IMR-90 (cell line): Measurements from ENCODE around the gene HBEGF. TPM values are rescaled to one million over a fixed set of nuclear protein-coding genes. Genes with fewer than 3 reads are reported as not detected.

Experiments used
- ATAC-seq: fragments of 200-7000 bp; cut with Tn5 transposase; 2 replicates; pipeline ENCODE4 v1.9.1; 2020; ENCODE audit warnings: low read depth, mild to moderate bottlenecking, moderate library complexity
- BruUV-seq: library from RNA; stranded (reverse); fragments of 400-500 nt; replicated peaks from 2 replicates; lab custom pipeline; 2021; lab: Mats Ljungman, UMichigan
- CTCF ChIA-PET: fragments of 300-600 bp; formaldehyde crosslinking; extraction: SDS; loops from one replicate; lab custom pipeline; 2021; ENCODE audit warnings: antibody characterized with exemption; lab: Yijun Ruan, JAX
- POLR2A ChIA-PET: fragments of 300-600 bp; sonication (Branson Sonifier 250); formaldehyde crosslinking; loops from one replicate; lab custom pipeline; 2022; ENCODE audit warnings: antibody characterized with exemption; ENCODE audit not compliant: unreplicated experiment; lab: Charles Lee
- DNase-seq: peaks from one replicate; pipeline ENCODE4 v3.0.0; 2013
- H2AFZ ChIP-seq: replicated peaks from 2 replicates; pipeline ENCODE3; 2013; ENCODE audit warnings: low read length, mild to moderate bottlenecking; ENCODE audit not compliant: poor library complexity
- H2AK5ac ChIP-seq: 2 replicates; pipeline ENCODE4 v1.6.1; 2013; ENCODE audit warnings: low read depth, low read length, inconsistent platforms
- H2AK9ac ChIP-seq: replicated peaks from 2 replicates; pipeline ENCODE3; 2013; ENCODE audit warnings: mild to moderate bottlenecking, low read depth, low read length, moderate library complexity; ENCODE audit not compliant: poor library complexity
- H2BK120ac ChIP-seq: 2 replicates; pipeline ENCODE4 v1.6.1; 2013; ENCODE audit warnings: low read depth, low read length, inconsistent platforms
- H2BK15ac ChIP-seq: 3 replicates; pipeline ENCODE4 v1.6.1; 2013; ENCODE audit warnings: low read depth, low read length, inconsistent platforms
- H2BK20ac ChIP-seq: 2 replicates; pipeline ENCODE4 v1.6.1; 2013; ENCODE audit warnings: low read depth, mild to moderate bottlenecking, inconsistent platforms, low read length, moderate library complexity
- H2BK5ac ChIP-seq: 2 replicates; pipeline ENCODE4 v1.6.1; 2013; ENCODE audit warnings: mild to moderate bottlenecking, low read depth, low read length, inconsistent platforms; ENCODE audit not compliant: poor library complexity, severe bottlenecking
- H3K14ac ChIP-seq: replicated peaks from 2 replicates; pipeline ENCODE4 v1.6.1; 2013; ENCODE audit warnings: low read depth, low read length, inconsistent platforms
- H3K18ac ChIP-seq: 2 replicates; pipeline ENCODE4 v1.6.1; 2013; ENCODE audit warnings: low read depth, low read length, control low read depth
- H3K23ac ChIP-seq: 2 replicates; pipeline ENCODE4 v1.6.1; 2013; ENCODE audit warnings: low read depth, low read length, inconsistent platforms
- H3K27ac ChIP-seq: 2 replicates; pipeline ENCODE4 v1.5.1; 2013; ENCODE audit warnings: mild to moderate bottlenecking, control low read depth, low read length; ENCODE audit not compliant: insufficient read depth
- H3K27me3 ChIP-seq: 2 replicates; pipeline ENCODE4 v1.6.1; 2013; ENCODE audit warnings: low read length; ENCODE audit not compliant: control insufficient read depth, insufficient read depth
- H3K36me3 ChIP-seq: 2 replicates; pipeline ENCODE4 v1.6.1; 2013; ENCODE audit warnings: low read length, mixed read lengths; ENCODE audit not compliant: control insufficient read depth, insufficient read depth
- H3K4ac ChIP-seq: 2 replicates; pipeline ENCODE4 v1.6.1; 2013; ENCODE audit warnings: low read depth, low read length, inconsistent platforms
- H3K4me1 ChIP-seq: 2 replicates; pipeline ENCODE4 v1.6.1; 2013; ENCODE audit warnings: low read length, mixed read lengths; ENCODE audit not compliant: control insufficient read depth, insufficient read depth
- H3K4me2 ChIP-seq: 2 replicates; pipeline ENCODE4 v1.6.1; 2013; ENCODE audit warnings: low read depth, mild to moderate bottlenecking, control low read depth, low read length, moderate library complexity
- H3K4me3 ChIP-seq: 2 replicates; pipeline ENCODE4 v1.5.1; 2013; ENCODE audit warnings: low read depth, mild to moderate bottlenecking, control low read depth, low read length, moderate library complexity; ENCODE audit not compliant: insufficient read depth
- H3K56ac ChIP-seq: 2 replicates; pipeline ENCODE4 v1.6.1; 2013; ENCODE audit warnings: low read length, inconsistent platforms; ENCODE audit not compliant: insufficient read depth; ENCODE audit errors: extremely low read depth
- H3K79me1 ChIP-seq, 2 experiments: 2 replicates each; pipeline ENCODE4 v1.6.1; 2013; ENCODE audit warnings: low read length in 2 of 2, inconsistent platforms in 1 of 2, low read depth in 1 of 2
- H3K9ac ChIP-seq: 2 replicates; pipeline ENCODE4 v1.6.1; 2013; ENCODE audit warnings: low read depth, low read length, control low read depth
- H3K9me1 ChIP-seq: 2 replicates; pipeline ENCODE4 v1.6.1; 2013; ENCODE audit warnings: low read length, inconsistent platforms; ENCODE audit not compliant: insufficient read depth
- H3K9me3 ChIP-seq: 2 replicates; pipeline ENCODE4 v1.6.1; 2013; ENCODE audit warnings: low read length; ENCODE audit not compliant: control insufficient read depth, insufficient read depth
- H4K20me1 ChIP-seq: 2 replicates; pipeline ENCODE4 v1.6.1; 2013; ENCODE audit warnings: low read length, inconsistent platforms; ENCODE audit not compliant: insufficient read depth
- H4K5ac ChIP-seq: 2 replicates; pipeline ENCODE4 v1.6.1; 2013; ENCODE audit warnings: mild to moderate bottlenecking, low read depth, low read length, control low read depth
- H4K8ac ChIP-seq, 2 experiments: 2 replicates each; pipeline ENCODE4 v1.6.1; 2013; ENCODE audit warnings: low read depth in 2 of 2, low read length in 2 of 2, control low read depth in 1 of 2, inconsistent platforms in 1 of 2
- H4K91ac ChIP-seq: 2 replicates; pipeline ENCODE4 v1.6.1; 2013; ENCODE audit warnings: low read depth, low read length, inconsistent platforms; ENCODE audit not compliant: insufficient read depth
- BHLHE40 ChIP-seq: fragments of 150-350 bp; IDR thresholded peaks from 2 replicates; pipeline ENCODE4 v1.6.1; 2016; ENCODE audit warnings: mild to moderate bottlenecking, low read depth, low read length
- CEBPB ChIP-seq: IDR thresholded peaks from 2 replicates; pipeline ENCODE4 v1.6.1; 2012; ENCODE audit warnings: low read depth, low read length, improper control_type of control experiment
- CHD1 ChIP-seq: IDR thresholded peaks from 2 replicates; pipeline ENCODE4 v1.6.1; 2012; ENCODE audit warnings: low read depth, low read length, improper control_type of control experiment
- FOS ChIP-seq: fragments of 150-350 bp; IDR thresholded peaks from 2 replicates; pipeline ENCODE4 v1.6.1; 2016; ENCODE audit warnings: low read depth, low read length
- MAFK ChIP-seq: IDR thresholded peaks from 2 replicates; pipeline ENCODE4 v1.6.1; 2012; ENCODE audit warnings: low read depth, low read length, improper control_type of control experiment
- MAZ ChIP-seq: IDR thresholded peaks from 2 replicates; pipeline ENCODE4 v1.6.1; 2012; ENCODE audit warnings: low read depth, mild to moderate bottlenecking, low read length, improper control_type of control experiment, moderate library complexity, borderline replicate concordance
- MXI1 ChIP-seq: IDR thresholded peaks from 2 replicates; pipeline ENCODE4 v1.6.1; 2012; ENCODE audit warnings: low read depth, mild to moderate bottlenecking, low read length, moderate library complexity, borderline replicate concordance
- NFE2L2 ChIP-seq: fragments of 150-350 bp; IDR thresholded peaks from 2 replicates; pipeline ENCODE4 v1.6.1; 2016; ENCODE audit warnings: low read depth, mild to moderate bottlenecking, low read length
- RCOR1 ChIP-seq: IDR thresholded peaks from 2 replicates; pipeline ENCODE4 v1.6.1; 2012; ENCODE audit warnings: mild to moderate bottlenecking, low read length, improper control_type of control experiment; ENCODE audit not compliant: insufficient replicate concordance
- RFX5 ChIP-seq: IDR thresholded peaks from 2 replicates; pipeline ENCODE4 v1.8.0; 2012; ENCODE audit warnings: low read depth, mild to moderate bottlenecking, low read length, moderate library complexity
- WGBS, 2 experiments: methylation state at CpG; one replicate each; pipeline versions ENCODE4 v1.1.5 to v1.1.7; 2013; ENCODE audit warnings: missing lambda C conversion rate in 2 of 2; ENCODE audit not compliant: insufficient read length in 1 of 2; ENCODE audit errors: extremely low coverage in 2 of 2; 5-methylcytosine and 5-hydroxymethylcytosine counted together
- dilution Hi-C: fragments of 300-500 bp; cut with HindIII; formaldehyde crosslinking; loops from one replicate; pipeline ENCODE4 v1.14.3; 2018; ENCODE audit warnings: low sequenced_read_pairs; ENCODE audit not compliant: unreplicated experiment
- in situ Hi-C: fragments of 300-500 bp; cut with MboI; formaldehyde crosslinking; loops from 3 replicates; pipeline ENCODE4 v1.14.3; 2019; ENCODE audit warnings: low sequenced_read_pairs, inconsistent platforms, mixed read lengths
- intact Hi-C: fragments of 100-400 bp; cut with micrococcal nuclease; formaldehyde crosslinking; loops from 2 replicates; pipeline ENCODE4 v1.10.0; 2022
- polyA plus RNA-seq, 3 experiments: library from polyadenylated mRNA; depleted of rRNA; stranded (reverse); fragments of >200 nt; gene quantifications; 2 replicates each; pipeline ENCODE4 v1.2.3, GENCODE V29; 2012; ENCODE audit warnings: low replicate concordance in 1 of 3
- total RNA-seq: library from RNA; depleted of rRNA; stranded (reverse); fragments of >200 nt; gene quantifications from 2 replicates; pipeline ENCODE4 v1.2.3, GENCODE V29; 2012
- TF ChIP-seq, protein P1 (sequence below): fragments of 150-350 bp; IDR thresholded peaks from 2 replicates; pipeline ENCODE4 v1.6.1; 2016; ENCODE audit warnings: low read depth, mild to moderate bottlenecking, low read length, moderate library complexity, borderline replicate concordance
- TF ChIP-seq, protein P2 (sequence below): conservative IDR thresholded peaks from 2 replicates; pipeline ENCODE4 v1.5.1; 2012; ENCODE audit warnings: mild to moderate bottlenecking, low read depth, low read length, improper control_type of control experiment

The HBEGF gene
- total and polyA plus RNA-seq, 2 of the 4 experiments (the other 2 are of a cell fraction): 18.8 to 36.1 TPM

DNA sequence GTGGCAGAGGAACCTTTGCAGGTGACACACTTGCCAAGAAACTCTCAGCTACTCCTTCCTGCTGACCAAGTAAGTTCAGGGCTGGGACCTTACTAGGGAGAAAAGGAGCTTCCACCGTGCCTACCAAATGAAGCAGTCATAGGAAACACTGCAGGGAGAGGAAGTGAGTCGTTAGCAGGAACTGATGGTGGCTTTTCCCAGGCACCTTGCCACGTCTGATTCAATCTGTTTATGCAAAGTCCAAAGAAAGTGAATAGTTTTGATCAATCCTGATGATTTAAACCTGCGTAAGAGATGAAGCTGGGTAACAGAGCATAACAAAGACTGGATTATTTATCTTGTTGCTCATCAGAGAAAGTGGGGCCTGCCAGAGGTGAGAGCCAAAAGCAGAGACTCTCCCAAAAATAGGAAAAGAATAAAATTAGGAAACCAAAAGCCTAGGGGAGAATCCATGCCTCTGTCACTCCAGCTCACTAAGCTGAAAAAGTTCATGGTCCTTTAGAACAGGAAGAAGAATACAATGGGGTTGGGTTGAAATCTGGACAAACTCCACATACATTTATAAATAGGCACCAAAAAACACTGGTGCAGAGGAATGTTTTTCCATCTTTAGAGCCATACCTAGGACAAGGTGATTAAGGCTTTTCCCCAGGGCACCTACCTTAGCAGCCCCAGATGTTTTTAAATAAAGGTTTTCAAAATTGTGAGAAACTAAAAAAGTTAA lies 34.2 kb downstream of the HBEGF start (continued):
- TF ChIP-seq MAFK (peak; percentile 61), CHD1 (0 out of 2 replicates have a peak, but pooled peaks have one; percentile 52)

DNA sequence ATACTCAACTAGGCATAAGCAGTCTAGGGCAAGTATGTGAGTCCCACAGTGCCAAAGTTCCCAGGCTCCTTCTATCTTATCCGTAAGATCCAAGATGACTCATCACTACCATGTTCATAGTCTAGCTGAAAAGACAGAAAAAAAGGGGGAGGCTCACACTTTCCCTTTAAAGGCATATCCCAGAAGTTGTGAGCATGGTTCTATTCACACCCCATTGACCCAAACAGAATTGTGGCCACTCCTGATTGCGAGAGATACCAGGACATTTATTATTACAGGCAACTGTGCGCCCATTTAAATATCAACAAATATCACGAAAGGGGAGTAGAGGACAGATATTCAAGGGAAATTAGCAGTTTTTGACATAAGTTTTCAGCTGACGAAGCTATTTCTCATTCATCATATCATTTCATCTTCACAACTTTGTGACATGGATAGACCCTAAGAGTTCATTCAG lies 35.4 kb downstream of the HBEGF start:
- Histone ChIP-seq H4K20me1 (no peaks in the 10 kb centered on the region), H3K27me3 (no peaks in the 10 kb centered on the region), H2AK5ac (no peak overlapping the region; the same call in 1 of the 2 replicates), H3K9me1 (peaks cover 12% of the 10 kb centered on the region), H3K9ac (no peak overlapping the region), H2AK9ac (no peak overlapping the region), H3K4ac (peak overlapping the region; percentile 71; the same call in 1 of the 2 replicates), H3K14ac (no peak overlapping the region; the same call in 1 of the 2 replicates), H2BK120ac (peak overlapping the region; percentile 74; the same call in 1 of the 2 replicates), H3K9me3 (no peaks in the 10 kb centered on the region), H4K8ac (peak overlapping the region in 1 of 2 experiments; percentile 92; a peak in 2 of 4 replicates), H2AFZ (no peak overlapping the region), H3K23ac (no peak overlapping the region), H4K91ac (no peak overlapping the region), H2BK20ac (peak overlapping the region; percentile 89), H2BK15ac (peak overlapping the region; percentile 97; the same call in 1 of the 3 replicates), H3K18ac (no peak overlapping the region), H3K4me2 (peak overlapping the region; percentile 16; the same call in 1 of the 2 replicates), H3K4me1 (peaks cover 10% of the 10 kb centered on the region), H3K36me3 (no peaks in the 10 kb centered on the region), H3K27ac (no peak overlapping the region), H3K79me1 (no peaks in the 10 kb centered on the region), H2BK5ac (peak overlapping the region; percentile 79), H3K4me3 (no peak overlapping the region), H4K5ac (no peak overlapping the region), H3K56ac (no peak overlapping the region)
- ChIA-PET POLR2A (no interaction called here), CTCF (interaction anchor here (0.8 to 1.1 kb wide), 2 partner anchors 35 to 67 kb away, joined by 3 read pairs; partner anchors contain the start of gene HBEGF)
- no CpG with 5 or more reads among the region's 5 CpGs for WGBS, 2 experiments
- intact Hi-C loops: no loop called here
- dilution Hi-C loops: no loop called here
- DNase-seq: peak; percentile 96
- BruUV-seq: no TSS peak
- TF ChIP-seq, protein P1, sequence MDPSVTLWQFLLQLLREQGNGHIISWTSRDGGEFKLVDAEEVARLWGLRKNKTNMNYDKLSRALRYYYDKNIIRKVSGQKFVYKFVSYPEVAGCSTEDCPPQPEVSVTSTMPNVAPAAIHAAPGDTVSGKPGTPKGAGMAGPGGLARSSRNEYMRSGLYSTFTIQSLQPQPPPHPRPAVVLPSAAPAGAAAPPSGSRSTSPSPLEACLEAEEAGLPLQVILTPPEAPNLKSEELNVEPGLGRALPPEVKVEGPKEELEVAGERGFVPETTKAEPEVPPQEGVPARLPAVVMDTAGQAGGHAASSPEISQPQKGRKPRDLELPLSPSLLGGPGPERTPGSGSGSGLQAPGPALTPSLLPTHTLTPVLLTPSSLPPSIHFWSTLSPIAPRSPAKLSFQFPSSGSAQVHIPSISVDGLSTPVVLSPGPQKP: no peak
- peak; percentile 71 for TF ChIP-seq NFE2L2
- peak; percentile 66 for TF ChIP-seq MAFK
- no peak for TF ChIP-seq MXI1
- TF ChIP-seq FOS: peak; percentile 95
- TF ChIP-seq RFX5: no peak
- TF ChIP-seq CHD1: 0 out of 2 replicates have a peak, but pooled peaks have one; percentile 53
- TF ChIP-seq CEBPB: no peak
- TF ChIP-seq MAZ: no peak
- TF ChIP-seq BHLHE40: peak; percentile 53; the same call in 1 of the 2 replicates
- TF ChIP-seq RCOR1: no peak
- TF ChIP-seq, protein P2, sequence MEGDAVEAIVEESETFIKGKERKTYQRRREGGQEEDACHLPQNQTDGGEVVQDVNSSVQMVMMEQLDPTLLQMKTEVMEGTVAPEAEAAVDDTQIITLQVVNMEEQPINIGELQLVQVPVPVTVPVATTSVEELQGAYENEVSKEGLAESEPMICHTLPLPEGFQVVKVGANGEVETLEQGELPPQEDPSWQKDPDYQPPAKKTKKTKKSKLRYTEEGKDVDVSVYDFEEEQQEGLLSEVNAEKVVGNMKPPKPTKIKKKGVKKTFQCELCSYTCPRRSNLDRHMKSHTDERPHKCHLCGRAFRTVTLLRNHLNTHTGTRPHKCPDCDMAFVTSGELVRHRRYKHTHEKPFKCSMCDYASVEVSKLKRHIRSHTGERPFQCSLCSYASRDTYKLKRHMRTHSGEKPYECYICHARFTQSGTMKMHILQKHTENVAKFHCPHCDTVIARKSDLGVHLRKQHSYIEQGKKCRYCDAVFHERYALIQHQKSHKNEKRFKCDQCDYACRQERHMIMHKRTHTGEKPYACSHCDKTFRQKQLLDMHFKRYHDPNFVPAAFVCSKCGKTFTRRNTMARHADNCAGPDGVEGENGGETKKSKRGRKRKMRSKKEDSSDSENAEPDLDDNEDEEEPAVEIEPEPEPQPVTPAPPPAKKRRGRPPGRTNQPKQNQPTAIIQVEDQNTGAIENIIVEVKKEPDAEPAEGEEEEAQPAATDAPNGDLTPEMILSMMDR: no peak
- peak; percentile 88 for ATAC-seq
- in situ Hi-C loops: no loop called here
